Astrocyte (in vitro differentiated cells and primary cell): ENCODE data around the gene PSMA7. TPM values are rescaled to one million over a fixed set of nuclear protein-coding genes. Genes with fewer than 3 reads are reported as not detected.

Experiments used
- DNase-seq: peaks from one replicate; pipeline ENCODE4 v3.0.0-alpha.2; 2010; ENCODE audit warnings: low read depth
- FAIRE-seq: peaks from 2 replicates; lab custom pipeline; 2011; peaks lifted over from hg19 to GRCh38; lab: Jason Lieb, UNC
- H2AFZ ChIP-seq: 2 replicates; pipeline ENCODE4 v1.6.0; 2012; ENCODE audit warnings: low read depth, low read length, inconsistent platforms
- H3K27ac ChIP-seq: 2 replicates; pipeline ENCODE4 v1.5.1; 2011; ENCODE audit warnings: low read depth, low read length, inconsistent platforms
- H3K27me3 ChIP-seq: 2 replicates; pipeline ENCODE4 v1.6.0; 2011; ENCODE audit warnings: low read length, inconsistent platforms; ENCODE audit not compliant: insufficient read depth
- H3K36me3 ChIP-seq: 2 replicates; pipeline ENCODE4 v1.5.1; 2011; ENCODE audit warnings: low read length, inconsistent platforms; ENCODE audit not compliant: insufficient read depth
- H3K4me1 ChIP-seq: 2 replicates; pipeline ENCODE4 v1.5.1; 2011; ENCODE audit warnings: low read length, inconsistent platforms; ENCODE audit not compliant: insufficient read depth
- H3K4me2 ChIP-seq: 2 replicates; pipeline ENCODE4 v1.6.0; 2012; ENCODE audit warnings: low read length, inconsistent platforms
- H3K4me3 ChIP-seq: 2 replicates; pipeline ENCODE4 v1.5.1; 2011; ENCODE audit warnings: low read depth, mild to moderate bottlenecking, low read length, inconsistent platforms; ENCODE audit not compliant: insufficient read depth
- H3K79me2 ChIP-seq: 2 replicates; pipeline ENCODE4 v1.6.0; 2012; ENCODE audit warnings: mild to moderate bottlenecking, low read length, inconsistent platforms; ENCODE audit not compliant: insufficient read depth
- H3K9ac ChIP-seq: 2 replicates; pipeline ENCODE4 v1.6.0; 2012; ENCODE audit warnings: mild to moderate bottlenecking, low read length, inconsistent platforms
- H3K9me3 ChIP-seq: 2 replicates; pipeline ENCODE4 v1.5.1; 2012; ENCODE audit warnings: low read depth, mild to moderate bottlenecking, low read length, inconsistent platforms; ENCODE audit not compliant: insufficient read depth
- H4K20me1 ChIP-seq: 2 replicates; pipeline ENCODE4 v1.6.0; 2012; ENCODE audit warnings: low read length, inconsistent platforms; ENCODE audit not compliant: insufficient read depth
- H3K27ac Mint-ChIP-seq: one replicate; pipeline ENCODE4 v1.8.0; 2021; ENCODE audit warnings: mild to moderate bottlenecking, mixed read lengths; ENCODE audit not compliant: unreplicated experiment
- H3K27me3 Mint-ChIP-seq: one replicate; pipeline ENCODE4 v1.8.0; 2021; ENCODE audit warnings: low read depth, mixed read lengths; ENCODE audit not compliant: unreplicated experiment
- H3K36me3 Mint-ChIP-seq: one replicate; pipeline ENCODE4 v1.8.0; 2021; ENCODE audit warnings: low read depth, mixed read lengths; ENCODE audit not compliant: unreplicated experiment
- H3K4me1 Mint-ChIP-seq: one replicate; pipeline ENCODE4 v1.8.0; 2021; ENCODE audit warnings: low read depth, mixed read lengths; ENCODE audit not compliant: unreplicated experiment
- H3K4me3 Mint-ChIP-seq: one replicate; pipeline ENCODE4 v1.8.0; 2021; ENCODE audit warnings: mild to moderate bottlenecking, moderate library complexity, mixed read lengths; ENCODE audit not compliant: unreplicated experiment
- H3K9me3 Mint-ChIP-seq: one replicate; pipeline ENCODE4 v1.8.0; 2021; ENCODE audit warnings: mild to moderate bottlenecking, mixed read lengths; ENCODE audit not compliant: unreplicated experiment
- CTCF ChIP-seq: IDR thresholded peaks from 2 replicates; pipeline ENCODE4 v1.5.1; 2011; ENCODE audit warnings: low read depth, mild to moderate bottlenecking, inconsistent platforms, low read length, moderate library complexity; ENCODE audit not compliant: insufficient read depth
- EZH2 ChIP-seq: IDR thresholded peaks from 2 replicates; pipeline ENCODE4 v1.6.1; 2012; ENCODE audit warnings: mild to moderate bottlenecking, low read length, inconsistent platforms; ENCODE audit not compliant: insufficient read depth
- total RNA-seq: library from RNA; stranded (reverse); gene quantifications from 2 replicates; pipeline ENCODE4 v1.2.1, GENCODE V29; 2021

The PSMA7 gene
- total RNA-seq, 1 donor from 2014 or later = 324 TPM

GRCh38 chr20:62120990-62121775, 22.0 kb downstream of the PSMA7 start:
- Histone ChIP-seq H3K9me3 (peaks cover 4% of the 10 kb centered on the region), H3K4me1 (peaks cover 9% of the 10 kb centered on the region), H4K20me1 (peaks cover 31% of the 10 kb centered on the region), H3K36me3 (peaks cover 12% of the 10 kb centered on the region), H2AFZ (peak overlapping the region; percentile 87), H3K27me3 (peaks cover 21% of the 10 kb centered on the region), H3K79me2 (peaks cover 30% of the 10 kb centered on the region), H3K4me2 (peak overlapping the region; percentile 94), H3K27ac (peak overlapping the region; percentile 83), H3K9ac (peak overlapping the region; percentile 87), H3K4me3 (peak overlapping the region; percentile 73)
- peak overlapping the region; percentile 97 for H3K27ac Mint-ChIP-seq
- DNase-seq (peak; percentile 48), FAIRE-seq (no peak)
- no peak for TF ChIP-seq CTCF
- TF ChIP-seq EZH2 = no peak
- peaks cover 5% of the 10 kb centered on the region for H3K36me3 Mint-ChIP-seq
- H3K9me3 Mint-ChIP-seq = no peaks in the 10 kb centered on the region
- peaks cover 3% of the 10 kb centered on the region for H3K4me1 Mint-ChIP-seq
- peak overlapping the region; percentile 86 for H3K4me3 Mint-ChIP-seq
- peaks cover 25% of the 10 kb centered on the region for H3K27me3 Mint-ChIP-seq

GRCh38 chr20:62120365-62120762, 22.8 kb downstream of the PSMA7 start:
- TF ChIP-seq CTCF (no peak), EZH2 (no peak)
- no peak overlapping the region for H3K4me3 ChIP-seq
- DNase-seq (no peak), FAIRE-seq (no peak)
- Mint-ChIP-seq H3K4me1 (peaks cover 3% of the 10 kb centered on the region), H3K27me3 (peaks cover 26% of the 10 kb centered on the region), H3K36me3 (peaks cover 5% of the 10 kb centered on the region), H3K4me3 (no peak overlapping the region), H3K9me3 (peaks cover 2% of the 10 kb centered on the region), H3K27ac (peak overlapping the region; percentile 38)
- no peak overlapping the region for H3K9ac ChIP-seq
- H3K27ac ChIP-seq = no peak overlapping the region
- H3K4me2 ChIP-seq = no peak overlapping the region
- peaks cover 4% of the 10 kb centered on the region for H3K9me3 ChIP-seq
- peaks cover 7% of the 10 kb centered on the region for H3K36me3 ChIP-seq
- no peak overlapping the region for H2AFZ ChIP-seq
- H4K20me1 ChIP-seq = peaks cover 23% of the 10 kb centered on the region
- H3K27me3 ChIP-seq = peaks cover 21% of the 10 kb centered on the region
- peaks cover 9% of the 10 kb centered on the region for H3K4me1 ChIP-seq
- H3K79me2 ChIP-seq = peaks cover 24% of the 10 kb centered on the region
